Fibroblast of skin of left quadriceps (primary cell): ENCODE results near the gene UVRAG.
"Not testable (repeated sequence)": the region's sequence is repeated elsewhere in the genome, so short reads cannot be mapped to it uniquely, and the experiment has no call there.

Source experiments
- DNase-seq, 2 experiments: peaks; one replicate each; pipeline ENCODE4 v3.0.0-alpha.2; 2013; ENCODE audit warnings: low read depth in 2 of 2

UVRAG gene

DNA sequence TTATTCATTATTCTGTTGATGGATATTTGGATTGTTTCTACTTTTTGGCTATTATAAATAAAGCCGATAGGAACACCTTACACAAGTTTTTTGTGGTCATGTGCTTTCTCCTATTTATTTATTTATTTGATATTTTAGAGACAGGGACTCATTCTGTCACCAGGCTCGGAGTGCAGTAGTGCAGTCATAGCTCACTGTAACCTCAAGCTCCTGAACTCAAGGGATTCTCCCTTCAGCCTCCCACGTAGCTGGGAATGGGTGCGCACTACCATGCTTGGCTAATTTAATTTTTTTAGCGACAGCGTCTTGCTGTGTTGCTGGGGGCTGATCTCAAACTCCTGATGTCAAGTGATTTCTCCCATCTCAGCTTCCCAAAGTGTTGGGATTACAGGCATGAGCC is 135.1 kb downstream of the UVRAG start:
- no peak for DNase-seq

DNA sequence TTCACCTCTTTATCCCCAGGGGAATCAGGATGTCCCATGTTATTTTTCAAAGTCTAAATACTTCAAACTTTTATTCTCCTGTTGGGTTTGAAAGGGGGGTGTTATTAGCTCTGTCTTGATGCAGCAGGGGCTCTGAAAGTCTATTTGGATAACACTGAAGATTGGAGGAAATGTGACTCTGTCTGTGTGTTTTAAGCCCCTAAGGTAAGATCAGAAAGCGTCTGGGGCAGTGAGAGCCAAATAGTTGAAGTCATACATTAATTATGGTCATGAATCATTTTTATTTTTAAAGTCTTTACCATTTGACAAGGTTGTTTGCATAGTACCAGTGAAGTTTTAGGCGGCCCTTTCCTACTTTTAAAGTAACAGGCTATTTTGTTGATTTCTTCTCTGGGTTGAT is 139.0 kb downstream of the UVRAG start:
- DNase-seq: no peak

DNA sequence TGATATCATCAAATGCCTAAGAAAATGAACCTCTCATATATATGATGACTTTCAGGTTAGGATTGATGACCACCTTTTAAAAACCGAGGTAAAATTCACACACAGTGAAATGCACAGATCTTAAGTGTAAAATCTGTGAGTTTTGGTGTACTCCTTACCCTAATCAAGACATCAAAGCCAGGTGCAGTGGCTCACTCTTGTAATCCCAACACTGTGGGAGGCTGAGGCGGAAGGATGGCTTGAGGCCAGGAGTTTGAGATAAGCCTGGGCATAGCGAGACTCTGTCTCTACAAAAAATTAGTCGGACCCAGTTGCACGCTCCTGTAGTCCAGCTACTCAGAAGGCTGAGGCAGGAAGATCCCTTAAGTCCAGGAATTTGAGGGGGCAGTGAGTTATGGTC is 140.4 kb downstream of the UVRAG start:
- DNase-seq: no peak

DNA sequence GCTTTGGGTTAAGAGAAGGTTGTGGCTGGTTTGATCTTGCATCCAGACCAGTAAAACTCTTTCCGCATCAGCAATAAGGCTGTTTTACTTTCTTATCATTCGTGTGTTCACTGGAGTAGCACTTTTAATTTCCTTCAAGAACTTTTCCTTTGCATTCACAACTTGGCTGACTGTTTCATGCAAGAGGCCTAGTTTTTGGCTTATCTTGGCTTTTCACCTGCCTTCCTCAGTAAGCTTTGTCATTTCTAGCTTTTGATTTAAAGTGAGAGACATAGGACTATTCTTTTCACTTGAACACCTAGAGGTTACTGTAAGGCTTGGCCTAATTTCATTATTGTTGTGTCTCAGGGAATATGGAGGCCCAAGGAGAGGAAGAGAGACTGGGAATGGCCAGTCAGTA is 144.5 kb downstream of the UVRAG start:
- DNase-seq: no peak

DNA sequence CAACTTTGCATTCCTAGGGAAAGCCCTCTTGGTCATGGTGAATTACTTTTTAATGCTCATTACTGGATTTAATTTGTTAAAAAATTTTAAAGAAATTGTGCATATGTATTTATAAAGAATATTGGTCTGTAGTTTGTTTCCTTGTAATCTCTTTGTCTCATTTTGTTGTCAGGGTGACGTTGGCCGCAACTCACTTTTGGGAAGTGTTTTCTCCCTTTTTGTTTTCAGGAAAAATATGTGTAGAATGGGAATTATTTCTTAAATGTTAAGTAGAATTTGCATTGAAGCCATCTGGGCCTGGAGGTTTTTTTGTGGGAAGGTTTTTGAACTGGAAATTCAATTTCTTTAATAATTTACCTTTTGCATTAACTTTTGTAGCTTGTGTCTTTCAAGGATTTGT is 149.1 kb downstream of the UVRAG start:
- no peak for DNase-seq

DNA sequence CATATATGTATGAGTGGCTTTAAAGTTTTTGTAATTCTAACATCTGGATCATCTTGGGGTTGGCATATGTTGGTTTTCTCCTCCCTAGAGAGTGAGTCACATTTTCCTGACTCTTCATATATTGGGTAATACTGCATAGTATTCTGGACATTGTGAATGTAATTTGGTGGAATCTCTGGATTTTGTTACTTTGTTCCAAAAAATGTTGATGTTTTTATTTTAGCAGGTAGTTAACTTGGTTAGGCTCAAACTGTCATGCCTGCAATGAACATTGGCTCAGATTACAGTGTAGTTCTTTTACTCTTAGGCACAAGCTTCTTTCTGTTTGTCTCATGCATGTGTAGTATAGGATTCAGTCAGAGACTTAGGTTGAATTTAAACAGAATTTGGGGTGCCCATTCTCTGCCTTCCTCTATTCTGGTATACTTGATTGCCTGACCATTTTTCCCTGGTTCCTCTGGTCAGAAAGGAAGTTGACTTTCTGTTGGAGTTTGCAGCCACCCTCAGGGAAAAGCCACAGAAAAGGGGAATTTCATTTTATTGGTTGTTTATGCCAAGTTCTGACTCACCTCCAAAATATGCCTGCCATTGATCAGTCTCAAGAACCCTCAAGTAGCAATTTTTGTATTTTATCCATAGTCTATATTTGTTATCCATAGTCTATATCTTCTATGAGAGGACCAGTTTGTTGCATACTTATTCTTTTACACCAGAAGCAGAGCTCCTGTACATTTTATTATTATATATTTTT is 151.7 kb downstream of the UVRAG start:
- DNase-seq: peak; percentile 85 to 88

DNA sequence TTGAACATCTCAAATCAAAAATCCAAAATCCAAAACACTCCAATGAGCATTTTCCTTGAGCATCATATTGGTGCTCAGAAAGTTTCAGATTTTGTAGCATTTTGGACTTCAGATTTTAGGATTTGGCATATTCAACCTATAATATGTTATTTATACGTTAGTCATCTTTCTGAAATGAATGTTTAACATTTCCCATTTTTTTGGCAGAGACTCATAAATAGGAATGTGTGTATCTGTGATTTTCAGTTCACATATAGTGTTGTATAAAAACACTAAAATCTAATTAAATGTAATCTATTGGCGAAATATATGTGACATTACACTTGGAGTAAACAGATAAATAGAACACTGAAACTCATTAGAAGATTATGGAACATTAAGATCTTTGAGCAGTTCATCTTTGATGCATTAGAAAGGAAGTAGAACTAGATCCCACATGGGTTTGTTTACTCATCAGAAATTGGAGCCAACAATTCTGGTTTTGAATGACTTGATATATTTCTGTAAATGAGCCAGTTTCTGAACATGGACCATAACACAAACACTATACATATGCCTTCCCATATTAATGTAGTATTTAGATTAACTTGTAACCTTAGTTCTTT is 153.1 kb downstream of the UVRAG start:
- peak in 1 of 2 experiments; percentile 28 for DNase-seq

DNA sequence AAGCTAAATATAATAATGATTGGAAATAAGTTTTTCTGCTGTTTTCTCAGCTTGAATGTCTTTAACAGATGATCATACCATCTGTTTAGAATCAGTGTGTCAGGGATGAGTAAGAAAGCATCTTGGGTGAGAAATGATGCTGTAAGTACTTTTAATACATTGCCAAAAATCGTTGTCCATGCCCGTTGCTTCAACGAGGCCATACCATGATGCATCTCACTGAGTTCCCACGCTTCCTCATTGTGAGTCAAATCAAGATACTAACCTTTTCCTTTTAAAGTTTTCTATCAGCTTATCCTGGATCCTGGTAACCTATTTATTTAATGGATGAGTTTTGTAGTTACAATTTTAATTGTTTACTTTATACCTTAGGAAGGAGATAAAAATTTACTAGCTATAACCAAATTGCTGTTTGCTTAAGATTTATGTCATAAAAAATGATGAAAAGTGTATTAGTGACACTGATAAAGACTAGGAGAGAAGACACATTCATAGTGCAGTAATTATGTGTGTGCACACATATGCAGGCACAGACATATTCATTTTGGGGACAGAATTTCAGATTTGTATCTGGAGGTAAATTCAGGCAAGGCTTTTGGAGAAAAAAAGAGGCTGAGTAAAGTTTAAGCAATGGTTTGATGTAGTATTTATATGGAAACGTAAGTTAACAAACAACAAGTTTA is 154.8 kb downstream of the UVRAG start:
- DNase-seq: no peak

DNA sequence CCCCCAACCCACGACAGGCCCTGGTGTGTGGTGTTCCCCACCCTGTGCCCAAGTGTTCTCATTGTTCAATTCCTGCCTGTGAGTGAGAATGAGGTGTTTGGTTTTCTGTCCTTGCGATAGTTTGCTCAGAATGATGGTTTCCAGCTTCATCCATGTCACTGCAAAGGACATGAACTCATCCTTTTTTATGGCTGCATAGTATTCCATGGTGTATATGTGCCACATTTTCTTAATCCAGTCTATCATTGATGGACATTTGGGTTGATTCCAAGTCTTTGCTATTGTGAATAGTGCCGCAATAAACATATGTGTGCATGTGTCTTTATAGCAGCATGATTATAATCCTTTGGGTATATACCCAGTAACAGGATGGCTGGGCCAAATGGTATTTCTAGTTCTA is 158.7 kb downstream of the UVRAG start:
- not testable (repeated sequence) for DNase-seq

DNA sequence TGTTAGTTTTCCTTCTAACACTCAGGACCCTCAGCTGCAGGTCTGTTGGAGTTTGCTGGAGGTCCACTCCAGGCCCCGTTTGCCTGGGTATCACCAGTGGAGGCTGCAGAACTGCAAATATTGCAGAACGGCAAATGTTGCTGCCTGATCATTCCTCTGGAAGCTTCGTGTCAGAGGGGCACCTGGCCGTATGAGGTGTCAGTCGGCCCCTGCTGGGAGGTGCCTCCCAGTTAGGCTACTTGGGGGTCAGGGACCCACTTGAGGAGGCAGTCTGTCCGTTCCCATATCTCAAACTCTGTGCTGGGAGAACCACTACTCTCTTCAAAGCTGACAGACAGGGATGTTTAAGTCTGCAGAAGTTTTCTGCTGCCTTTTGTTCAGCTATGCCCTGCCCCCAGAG is 164.1 kb downstream of the UVRAG start:
- DNase-seq: not testable (repeated sequence)

DNA sequence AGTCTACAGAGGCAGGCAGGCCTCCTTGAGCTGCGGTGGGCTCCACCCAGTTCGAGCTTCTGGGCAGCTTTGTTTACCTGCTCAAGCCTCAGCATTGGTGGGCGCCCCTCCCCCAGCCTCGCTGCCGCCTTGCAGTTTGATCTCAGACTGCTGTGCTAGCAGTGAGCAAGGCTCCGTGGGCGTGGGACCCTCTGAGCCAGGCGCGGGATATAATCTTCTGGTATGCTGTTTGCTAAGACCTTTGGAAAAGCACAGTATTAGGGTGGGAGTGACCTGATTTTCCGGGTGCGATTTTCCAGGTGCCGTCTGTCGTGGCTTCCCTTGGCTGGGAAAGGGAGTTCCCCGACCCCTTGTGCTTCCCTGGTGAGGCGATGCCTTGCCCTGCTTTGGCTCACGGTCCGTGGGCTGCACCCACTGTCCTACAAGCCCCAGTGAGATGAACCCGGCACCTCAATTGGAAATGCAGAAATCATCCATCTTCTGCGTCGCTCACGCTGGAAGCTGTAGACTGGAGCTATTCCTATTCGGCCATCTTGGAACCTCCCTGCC is 164.5 kb downstream of the UVRAG start:
- not testable (repeated sequence) for DNase-seq

DNA sequence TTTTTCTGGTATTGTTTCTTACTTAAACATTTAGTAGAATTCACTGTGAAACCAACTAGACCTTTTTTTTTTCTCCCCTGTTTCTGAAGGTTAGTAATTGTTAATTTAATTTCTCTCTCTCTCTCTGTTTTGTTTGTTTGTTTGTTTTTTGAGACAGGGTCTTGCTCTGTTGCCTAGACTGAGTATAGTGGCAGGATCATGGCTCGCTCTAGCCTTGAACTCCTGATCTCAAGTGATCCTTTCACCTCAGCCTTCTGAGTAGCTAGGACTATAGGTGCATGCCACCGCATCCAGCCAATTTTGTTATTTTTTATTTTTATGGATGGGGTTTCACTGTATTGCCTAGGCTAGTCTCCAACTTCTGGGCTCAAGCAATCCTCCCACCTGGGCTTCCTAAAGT is 165.0 kb downstream of the UVRAG start:
- no peak for DNase-seq

DNA sequence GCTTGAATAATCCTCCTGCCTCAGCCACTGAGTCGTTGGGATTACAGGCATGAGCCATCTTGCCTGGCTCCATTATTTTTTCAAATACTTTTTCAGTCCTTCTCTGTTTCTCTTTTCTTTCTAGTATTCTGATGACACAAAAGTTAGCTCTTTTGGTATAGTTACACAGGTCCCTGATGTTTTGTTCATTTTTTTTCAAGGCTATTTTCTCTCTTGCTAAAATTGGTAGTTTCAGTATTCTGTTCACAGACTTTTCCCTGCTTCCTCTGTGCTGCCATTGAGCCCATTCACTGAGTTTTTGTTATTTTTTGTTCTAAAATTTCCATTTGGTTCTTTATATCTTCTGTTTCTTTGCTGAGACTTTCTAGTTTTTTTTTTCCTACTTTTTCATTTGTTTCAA is 166.5 kb downstream of the UVRAG start:
- no peak for DNase-seq

DNA sequence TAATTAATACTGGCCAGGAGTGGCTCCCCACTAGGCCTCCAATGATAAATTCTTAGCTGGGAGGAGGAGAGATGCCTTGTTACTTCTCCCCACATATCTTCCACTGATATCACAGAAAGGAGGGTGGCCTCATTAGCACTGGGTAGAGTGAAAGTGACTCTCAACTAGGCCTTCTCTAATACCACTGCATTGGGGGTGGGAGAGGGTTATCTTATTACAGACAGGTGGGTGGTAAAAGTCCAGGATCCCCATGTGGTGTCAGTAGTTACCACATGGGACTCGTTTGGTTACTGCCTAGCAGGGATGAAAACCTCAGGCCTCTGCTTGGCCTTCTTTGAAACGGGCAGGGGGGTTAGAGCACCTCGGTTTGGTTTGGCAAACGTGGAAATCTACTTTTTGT is 167.3 kb downstream of the UVRAG start:
- DNase-seq: no peak

DNA sequence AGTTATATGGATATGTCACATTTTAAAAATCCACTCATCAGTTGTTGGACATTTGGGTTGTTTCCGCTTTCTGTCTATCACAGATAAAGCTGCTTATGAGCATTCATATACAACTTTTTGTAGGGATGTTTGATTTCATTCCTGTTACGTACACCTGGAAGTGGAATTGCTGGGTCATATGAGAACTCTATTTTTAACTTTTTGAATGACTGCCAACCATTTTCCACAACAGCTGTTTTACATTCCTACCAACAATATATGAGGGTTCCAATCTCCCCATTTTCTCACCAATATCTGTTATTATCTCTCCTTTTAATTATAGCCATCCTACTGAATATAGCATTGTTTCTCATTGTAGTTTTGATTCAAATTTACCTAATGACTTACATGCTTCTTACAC is 172.0 kb downstream of the UVRAG start:
- no peak for DNase-seq

DNA sequence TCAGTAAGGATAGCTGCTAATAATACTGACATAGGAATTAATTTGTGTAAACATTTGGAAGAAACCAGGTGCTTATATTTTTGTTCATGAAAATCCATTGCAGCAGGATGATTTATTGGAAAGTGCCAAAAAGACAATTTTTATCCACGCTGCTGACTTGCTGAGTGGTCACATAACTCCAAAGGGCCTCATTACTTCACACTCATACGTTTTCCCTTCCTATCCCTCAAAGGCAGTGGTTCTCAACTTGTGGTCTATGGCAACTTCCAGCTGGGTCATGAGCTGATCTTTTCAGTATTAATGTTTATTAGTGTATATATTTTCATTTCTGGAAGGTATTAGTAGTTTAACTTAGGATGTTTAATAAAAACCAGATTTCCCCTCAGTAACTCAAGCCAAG is 178.1 kb downstream of the UVRAG start:
- peak in 1 of 2 experiments; percentile 43 for DNase-seq

DNA sequence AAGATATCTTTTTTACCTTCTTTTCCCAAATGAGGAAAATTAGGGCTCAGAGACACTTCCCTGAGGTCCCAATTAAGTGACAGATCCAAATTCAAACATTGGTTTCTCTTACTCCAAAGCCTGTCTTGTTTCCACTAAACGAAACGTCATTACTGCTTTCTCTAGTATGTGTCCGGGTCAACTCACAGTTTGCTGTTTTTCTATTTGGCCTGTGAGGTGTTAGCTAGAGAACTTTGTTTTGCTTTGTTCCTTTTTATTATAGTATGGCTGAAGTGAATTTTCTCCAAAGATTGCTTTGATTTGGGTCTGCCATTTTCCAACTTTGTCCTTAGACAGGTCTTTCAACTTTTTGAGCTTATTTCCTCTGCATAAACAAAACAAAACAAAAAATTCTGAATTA is 179.6 kb downstream of the UVRAG start:
- no peak for DNase-seq

DNA sequence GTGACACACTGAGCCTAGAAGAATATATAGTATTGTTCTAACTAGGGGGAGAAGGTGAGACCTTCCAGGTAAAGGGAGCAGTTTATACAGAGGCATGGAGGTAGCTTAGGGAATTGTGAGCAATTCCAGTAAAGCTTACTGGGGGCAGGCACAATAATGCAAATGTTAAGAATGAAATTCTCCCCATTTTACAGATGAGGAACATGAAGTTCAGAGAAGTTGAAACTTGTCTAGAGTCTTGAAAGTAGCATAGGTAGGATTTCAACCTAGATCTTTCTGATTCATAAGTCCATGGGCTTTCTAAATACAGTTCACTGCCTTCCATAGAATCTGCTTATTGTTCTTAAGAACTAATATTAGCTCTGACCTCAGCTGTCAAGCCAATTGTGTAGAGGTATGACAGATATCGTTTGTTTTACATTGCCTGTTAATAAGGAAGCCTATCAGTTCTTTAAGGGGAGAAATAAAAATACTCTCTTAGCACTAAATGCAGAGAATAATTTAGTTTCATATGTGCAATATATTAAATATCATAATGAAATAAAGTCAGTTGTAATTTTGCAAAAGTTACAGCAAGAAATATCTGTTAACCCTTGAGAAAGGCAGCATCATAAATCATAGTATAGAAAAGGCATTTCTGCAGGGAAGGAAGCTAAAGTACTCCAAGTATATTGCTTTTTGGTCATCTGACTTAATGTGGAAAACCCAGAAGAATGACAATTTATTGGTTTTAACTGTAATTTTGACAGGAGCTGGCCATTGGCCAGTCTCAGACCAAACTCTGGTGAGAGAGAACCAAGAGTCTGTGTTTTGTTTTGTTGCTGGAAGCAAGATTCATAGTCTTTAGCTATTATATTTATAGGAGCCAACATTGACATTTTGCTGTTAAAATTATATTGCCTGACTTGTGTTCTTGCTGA is 181.8 kb downstream of the UVRAG start:
- peak; percentile 44 to 53 for DNase-seq

DNA sequence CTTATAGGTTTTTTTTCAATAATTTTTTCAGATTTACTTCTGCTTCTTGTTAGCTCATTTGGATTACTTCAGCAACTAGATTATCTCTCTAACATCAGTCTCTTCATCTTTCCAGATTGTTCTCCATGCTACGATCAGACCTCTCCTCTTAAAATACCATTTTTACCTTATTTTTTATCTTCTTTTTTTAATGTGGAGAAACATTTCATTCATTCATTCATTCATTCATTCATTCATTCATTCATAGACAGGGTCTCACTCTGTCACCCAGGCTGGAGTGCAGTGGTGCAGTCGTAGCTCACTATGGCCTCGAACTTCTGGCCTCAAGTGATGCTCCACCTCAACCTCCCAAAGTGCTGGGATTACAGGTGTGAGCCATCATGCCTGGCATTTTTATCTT is 189.4 kb downstream of the UVRAG start:
- DNase-seq: no peak

DNA sequence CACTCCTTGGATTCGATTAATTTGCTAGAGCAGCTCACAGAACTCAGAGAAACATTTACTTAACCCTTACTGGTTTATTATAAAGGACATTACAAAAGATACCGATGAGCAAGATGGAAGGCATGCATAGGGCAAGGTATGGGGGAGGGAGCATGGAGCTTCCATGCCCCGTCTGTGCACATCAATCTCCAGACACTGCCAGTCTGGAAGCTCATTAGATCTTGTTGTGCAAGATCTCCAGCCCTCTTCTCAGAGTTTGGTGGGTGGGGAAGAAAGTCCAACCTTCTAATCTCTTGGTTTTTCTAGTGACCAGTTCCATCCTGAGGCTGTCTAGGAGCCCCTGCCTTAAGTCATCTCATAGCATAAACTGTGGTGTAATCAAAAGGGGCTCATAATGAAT is 190.7 kb downstream of the UVRAG start:
- no peak for DNase-seq

DNA sequence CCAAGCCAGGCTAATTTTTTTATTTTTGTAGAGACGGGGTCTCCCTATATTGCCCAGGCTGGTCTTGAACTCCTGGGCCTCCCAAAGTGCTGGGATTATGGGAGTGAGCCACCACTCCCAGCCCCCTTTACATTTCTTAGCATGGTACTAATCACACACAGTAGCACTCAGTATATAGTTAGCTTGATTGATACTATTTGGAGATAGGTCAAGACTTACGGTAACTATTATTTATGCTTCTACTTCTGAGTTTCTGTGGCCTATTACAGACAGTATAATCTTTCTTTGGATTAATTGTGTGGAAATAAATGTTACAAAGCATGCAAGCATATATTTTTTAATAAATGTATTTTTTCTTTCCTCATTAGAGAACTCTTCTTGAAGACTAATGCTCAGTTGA is 192.2 kb downstream of the UVRAG start:
- DNase-seq: no peak

DNA sequence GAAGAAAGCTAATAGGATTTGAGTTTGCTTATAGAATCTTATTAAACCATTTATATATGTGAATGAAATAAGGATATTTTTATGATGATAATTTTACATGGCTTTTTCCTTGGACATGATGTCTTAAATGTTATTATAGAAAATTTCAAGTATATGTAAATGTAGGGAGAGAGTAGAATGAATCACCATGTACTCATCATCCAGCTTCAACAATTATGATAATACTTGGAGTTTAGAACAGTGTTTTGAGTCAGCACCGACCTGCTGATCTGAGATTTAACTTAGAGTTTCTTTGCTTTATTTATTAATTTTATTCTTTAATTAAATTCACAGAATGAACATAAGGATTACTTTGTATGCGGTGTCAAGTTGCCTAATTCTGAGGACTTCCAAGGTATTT is 193.5 kb downstream of the UVRAG start:
- DNase-seq: no peak
